Measurements from ENCODE around the gene CMIP. TPM values are rescaled to one million over a fixed set of nuclear protein-coding genes. Genes with fewer than 3 reads are reported as not detected.

CMIP gene
- total RNA-seq, 1 experiment from 2014 or later = 68.0 TPM

DNA sequence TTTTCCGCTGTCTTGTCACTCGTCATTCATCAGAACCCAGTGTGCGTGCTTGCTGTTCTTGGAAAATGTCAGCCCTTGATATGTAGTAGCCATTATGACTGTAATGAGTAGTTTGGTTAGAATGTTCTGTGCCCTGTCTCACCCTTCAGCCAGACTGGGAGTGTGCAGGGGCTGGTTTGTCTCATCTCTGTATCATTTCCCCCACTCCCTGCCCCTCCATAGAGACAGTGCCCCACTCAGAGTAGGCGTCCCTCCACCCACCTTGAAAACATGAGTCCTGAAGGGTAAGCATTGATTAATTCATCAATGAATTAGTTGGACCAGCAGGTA is 197.5 kb downstream of the CMIP start:
- peaks cover 11% of the 10 kb centered on the region for H3K4me1 ChIP-seq
- H3K27me3 ChIP-seq (replicated peaks; ENCODE audit: control insufficient read depth, insufficient read depth, low read length) = no peaks in the 10 kb centered on the region
- Mint-ChIP-seq H3K4me3 (ENCODE audit: unreplicated experiment) (no peak overlapping the region), H3K4me1 (ENCODE audit: low read depth, unreplicated experiment) (peaks cover 23% of the 10 kb centered on the region), H3K9me3 (ENCODE audit: unreplicated experiment) (no peaks in the 10 kb centered on the region), H3K36me3 (ENCODE audit: insufficient read depth, unreplicated experiment) (peaks cover 34% of the 10 kb centered on the region), H3K27ac (ENCODE audit: unreplicated experiment) (no peak overlapping the region), H3K27me3 (ENCODE audit: insufficient read depth, unreplicated experiment) (no peaks in the 10 kb centered on the region)
- CTCF ChIA-PET = no interaction called here
- TF ChIP-seq, protein P1, sequence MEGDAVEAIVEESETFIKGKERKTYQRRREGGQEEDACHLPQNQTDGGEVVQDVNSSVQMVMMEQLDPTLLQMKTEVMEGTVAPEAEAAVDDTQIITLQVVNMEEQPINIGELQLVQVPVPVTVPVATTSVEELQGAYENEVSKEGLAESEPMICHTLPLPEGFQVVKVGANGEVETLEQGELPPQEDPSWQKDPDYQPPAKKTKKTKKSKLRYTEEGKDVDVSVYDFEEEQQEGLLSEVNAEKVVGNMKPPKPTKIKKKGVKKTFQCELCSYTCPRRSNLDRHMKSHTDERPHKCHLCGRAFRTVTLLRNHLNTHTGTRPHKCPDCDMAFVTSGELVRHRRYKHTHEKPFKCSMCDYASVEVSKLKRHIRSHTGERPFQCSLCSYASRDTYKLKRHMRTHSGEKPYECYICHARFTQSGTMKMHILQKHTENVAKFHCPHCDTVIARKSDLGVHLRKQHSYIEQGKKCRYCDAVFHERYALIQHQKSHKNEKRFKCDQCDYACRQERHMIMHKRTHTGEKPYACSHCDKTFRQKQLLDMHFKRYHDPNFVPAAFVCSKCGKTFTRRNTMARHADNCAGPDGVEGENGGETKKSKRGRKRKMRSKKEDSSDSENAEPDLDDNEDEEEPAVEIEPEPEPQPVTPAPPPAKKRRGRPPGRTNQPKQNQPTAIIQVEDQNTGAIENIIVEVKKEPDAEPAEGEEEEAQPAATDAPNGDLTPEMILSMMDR (IDR thresholded peaks at IDR 0.05; ENCODE audit: insufficient read depth in 1 of 2, low read depth in 1 of 2, low read length in 1 of 2, severe bottlenecking in 1 of 2, unreplicated experiment in 1 of 2) = no peak
- no TSS peak for BruUV-seq (replicated peaks)
- H3K9me3 ChIP-seq = no peaks in the 10 kb centered on the region
- intact Hi-C loops (cut with micrococcal nuclease; ENCODE audit: unreplicated experiment) = no loop called here
- POLR2A ChIA-PET = interaction anchor here (0.6 kb wide), 1 partner anchor 42 kb away, joined by 6 read pairs; no protein-coding TSS in a partner anchor
- no peaks in the 10 kb centered on the region for H3K36me3 ChIP-seq (ENCODE audit: control insufficient read depth, insufficient read depth, low read length)
- no peak for DNase-seq
- no peak overlapping the region for H3K4me3 ChIP-seq (ENCODE audit: low read depth, low read length)

DNA sequence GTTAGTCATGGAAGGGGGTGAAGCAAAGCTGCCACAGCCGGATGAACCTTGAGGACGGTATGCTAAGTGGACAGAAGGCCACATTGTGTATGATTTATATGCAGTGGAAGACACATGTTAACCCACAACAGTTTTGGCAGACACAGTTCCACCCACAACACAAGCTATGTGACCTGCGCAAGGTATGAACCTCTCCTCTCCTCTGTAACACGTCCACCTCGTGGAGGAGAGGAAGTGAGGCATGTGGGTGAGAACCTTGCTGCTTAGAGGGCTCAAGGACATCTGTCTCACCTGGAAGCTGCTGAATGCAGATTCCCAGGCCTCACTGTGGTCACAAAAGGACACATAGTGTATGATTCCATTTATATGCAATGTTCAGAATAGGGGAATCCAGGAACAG is 198.3 kb downstream of the CMIP start:
- Mint-ChIP-seq H3K27me3 (ENCODE audit: insufficient read depth, unreplicated experiment) (no peaks in the 10 kb centered on the region), H3K27ac (ENCODE audit: unreplicated experiment) (peak overlapping the region; percentile 62), H3K4me1 (ENCODE audit: low read depth, unreplicated experiment) (peaks cover 15% of the 10 kb centered on the region), H3K4me3 (ENCODE audit: unreplicated experiment) (no peak overlapping the region), H3K9me3 (ENCODE audit: unreplicated experiment) (no peaks in the 10 kb centered on the region), H3K36me3 (ENCODE audit: insufficient read depth, unreplicated experiment) (peaks cover 32% of the 10 kb centered on the region)
- BruUV-seq (replicated peaks) = no TSS peak
- intact Hi-C loops (cut with micrococcal nuclease; ENCODE audit: unreplicated experiment) = no loop called here
- no peaks in the 10 kb centered on the region for H3K27me3 ChIP-seq (replicated peaks; ENCODE audit: control insufficient read depth, insufficient read depth, low read length)
- no peaks in the 10 kb centered on the region for H3K36me3 ChIP-seq (ENCODE audit: control insufficient read depth, insufficient read depth, low read length)
- H3K4me1 ChIP-seq = peaks cover 11% of the 10 kb centered on the region
- no peak for DNase-seq
- H3K9me3 ChIP-seq = no peaks in the 10 kb centered on the region
- TF ChIP-seq, protein P1 (IDR thresholded peaks at IDR 0.05; ENCODE audit: insufficient read depth in 1 of 2, low read depth in 1 of 2, low read length in 1 of 2, severe bottlenecking in 1 of 2, unreplicated experiment in 1 of 2) = no peak
- ChIA-PET POLR2A (no interaction called here), CTCF (no interaction called here)
- H3K4me3 ChIP-seq (ENCODE audit: low read depth, low read length) = no peak overlapping the region

DNA sequence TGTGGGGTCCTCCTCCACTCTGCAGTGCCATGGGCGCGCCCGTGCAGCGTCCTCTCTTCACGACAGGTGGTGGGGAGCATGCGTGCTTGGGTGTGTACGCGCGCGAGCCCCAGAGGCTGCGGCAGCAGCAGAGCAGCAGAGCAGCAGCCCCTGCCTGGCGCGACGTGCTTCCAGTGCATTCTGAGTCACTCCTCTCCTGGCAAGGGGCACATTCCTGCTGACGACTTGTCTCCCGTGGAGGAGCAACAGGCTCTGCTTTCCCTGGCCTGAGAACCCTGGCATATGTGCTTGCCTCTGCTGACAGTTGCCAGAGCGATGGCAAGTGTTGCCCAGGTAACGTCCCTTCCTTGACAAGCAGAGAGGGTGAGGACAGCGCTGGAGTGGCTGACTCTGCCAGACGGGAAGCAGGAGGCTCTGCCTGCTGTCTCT is 200.7 kb downstream of the CMIP start:
- H3K27ac Mint-ChIP-seq (ENCODE audit: unreplicated experiment) = no peak overlapping the region
- no peaks in the 10 kb centered on the region for H3K4me1 ChIP-seq
- POLR2A ChIA-PET = no interaction called here

More for the DNA sequence above, 200.7 kb downstream of the CMIP start:
- BruUV-seq (replicated peaks) = no TSS peak
- Mint-ChIP-seq H3K9me3 (ENCODE audit: unreplicated experiment) (no peaks in the 10 kb centered on the region), H3K27me3 (ENCODE audit: insufficient read depth, unreplicated experiment) (no peaks in the 10 kb centered on the region), H3K4me3 (ENCODE audit: unreplicated experiment) (no peak overlapping the region), H3K36me3 (ENCODE audit: insufficient read depth, unreplicated experiment) (peaks cover 19% of the 10 kb centered on the region), H3K4me1 (ENCODE audit: low read depth, unreplicated experiment) (peaks cover 6% of the 10 kb centered on the region)
- H3K9me3 ChIP-seq = no peaks in the 10 kb centered on the region
- no peak overlapping the region for H3K4me3 ChIP-seq (ENCODE audit: low read depth, low read length)
- CTCF ChIA-PET = no interaction called here
- no peaks in the 10 kb centered on the region for H3K36me3 ChIP-seq (ENCODE audit: control insufficient read depth, insufficient read depth, low read length)
- intact Hi-C loops (cut with micrococcal nuclease; ENCODE audit: unreplicated experiment) = no loop called here
- TF ChIP-seq, protein P1 (IDR thresholded peaks at IDR 0.05; ENCODE audit: insufficient read depth in 1 of 2, low read depth in 1 of 2, low read length in 1 of 2, severe bottlenecking in 1 of 2, unreplicated experiment in 1 of 2) = no peak
- H3K27me3 ChIP-seq (replicated peaks; ENCODE audit: control insufficient read depth, insufficient read depth, low read length) = no peaks in the 10 kb centered on the region
- no peak for DNase-seq
